GM12878 (cell line): Measurements from ENCODE around the gene HABP2. TPM values are rescaled to one million over a fixed set of nuclear protein-coding genes. Genes with fewer than 3 reads are reported as not detected.

Source experiments
- ATAC-seq: fragments of 200-7000 bp; cut with Tn5 transposase; 3 replicates; pipeline ENCODE4 v1.9.1; 2020; ENCODE audit warnings: mild to moderate bottlenecking, moderate library complexity
- BruUV-seq: library from RNA; stranded (reverse); fragments of 400-500 nt; replicated peaks from 2 replicates; lab custom pipeline; 2021; lab: Mats Ljungman, UMichigan
- CTCF ChIA-PET: fragments of 300-600 bp; sonication (Branson Sonifier 250); formaldehyde crosslinking; extraction: SDS; loops from one replicate; lab custom pipeline; 2021; ENCODE audit warnings: inconsistent platforms; lab: Yijun Ruan, JAX
- POLR2A ChIA-PET: fragments of 350-600 bp; formaldehyde crosslinking; extraction: SDS; loops from one replicate; lab custom pipeline; 2021; ENCODE audit warnings: inconsistent platforms; lab: Charles Lee
- RAD21 ChIA-PET: fragments of 300-600 bp; sonication (Branson Sonifier 250); formaldehyde crosslinking; loops from one replicate; lab custom pipeline; 2023; ENCODE audit warnings: antibody characterized with exemption; ENCODE audit not compliant: unreplicated experiment; lab: Charles Lee
- SMC1A ChIA-PET: fragments of 300-600 bp; sonication (Branson Sonifier 250); formaldehyde crosslinking; loops from one replicate; lab custom pipeline; 2023; ENCODE audit not compliant: unreplicated experiment, uncharacterized antibody; lab: Charles Lee
- DNase-seq: peaks from one replicate; pipeline ENCODE4 v3.0.0-alpha.2; 2011; ENCODE audit warnings: low read depth, low spot score
- FAIRE-seq: peaks from 3 replicates; lab custom pipeline; 2011; peaks lifted over from hg19 to GRCh38; lab: Jason Lieb, UNC
- H2AFZ ChIP-seq: 2 replicates; pipeline ENCODE4 v1.6.0; 2011; ENCODE audit warnings: low read depth, low read length, control low read depth; ENCODE audit not compliant: control insufficient read depth
- H3K27ac ChIP-seq: 2 replicates; pipeline ENCODE4 v1.5.1; 2011; ENCODE audit warnings: control low read depth; ENCODE audit not compliant: control insufficient read depth, insufficient read depth
- H3K27me3 ChIP-seq, 2 experiments: replicated peaks in 1 of 2; 2 replicates each; pipeline versions ENCODE4 v1.6.0 to v1.6.1; 2011; ENCODE audit warnings: low read length in 1 of 2; ENCODE audit not compliant: control insufficient read depth in 2 of 2, insufficient read depth in 2 of 2
- H3K36me3 ChIP-seq, 2 experiments: 2 replicates each; pipeline ENCODE4 v1.5.1; 2011; ENCODE audit warnings: low read length in 1 of 2; ENCODE audit not compliant: control insufficient read depth in 2 of 2, insufficient read depth in 2 of 2
- H3K4me1 ChIP-seq: 2 replicates; pipeline ENCODE4 v1.6.1; 2011; ENCODE audit warnings: mild to moderate bottlenecking, low read length, moderate library complexity, mixed read lengths; ENCODE audit not compliant: control insufficient read depth, insufficient read depth
- H3K4me2 ChIP-seq: 2 replicates; pipeline ENCODE4 v1.6.0; 2011; ENCODE audit warnings: control low read depth; ENCODE audit not compliant: control insufficient read depth, insufficient read depth
- H3K4me3 ChIP-seq: fragments of 200-600 bp; sonication (generic); 2 replicates; pipeline ENCODE4 v1.5.1; 2016
- H3K79me2 ChIP-seq: 2 replicates; pipeline ENCODE4 v1.6.0; 2011; ENCODE audit warnings: low read length; ENCODE audit not compliant: control insufficient read depth, insufficient read depth
- H3K9ac ChIP-seq: 2 replicates; pipeline ENCODE4 v1.8.0; 2011; ENCODE audit warnings: low read length, control low read depth, mixed read lengths; ENCODE audit not compliant: control insufficient read depth, insufficient read depth
- H3K9me3 ChIP-seq: replicated peaks from 3 replicates; pipeline ENCODE4 v1.5.1; 2011; ENCODE audit warnings: mild to moderate bottlenecking, low read length; ENCODE audit not compliant: control insufficient read depth, insufficient read depth
- H4K20me1 ChIP-seq: 2 replicates; pipeline ENCODE4 v1.6.0; 2011; ENCODE audit not compliant: control insufficient read depth, insufficient read depth
- ATF2 ChIP-seq: IDR thresholded peaks from 2 replicates; pipeline ENCODE4 v1.6.1; 2012; ENCODE audit warnings: low read length, inconsistent platforms
- CEBPZ ChIP-seq: fragments of 150-350 bp; IDR thresholded peaks from 2 replicates; pipeline ENCODE4 v1.6.1; 2016; ENCODE audit warnings: low read depth, low read length
- CTCF ChIP-seq, 3 experiments: IDR thresholded peaks in 2 of 3; conservative IDR thresholded peaks in 1 of 3; 2 replicates each; pipeline ENCODE4 v1.5.1; 2011; ENCODE audit warnings: low read depth in 3 of 3, low read length in 3 of 3, mild to moderate bottlenecking in 3 of 3, control low read depth in 2 of 3, moderate library complexity in 2 of 3, inconsistent platforms in 1 of 3, mixed read lengths in 1 of 3; ENCODE audit not compliant: control insufficient read depth in 2 of 3, insufficient read depth in 1 of 3; ENCODE audit errors: extremely low read depth in 1 of 3
- EGR1 ChIP-seq, 2 experiments: IDR thresholded peaks; 1 replicate in 1 of 2; 2 replicates in 1 of 2; pipeline ENCODE4 v1.6.1; 2011 to 2012; ENCODE audit warnings: low read depth in 2 of 2, low read length in 2 of 2, borderline replicate concordance in 1 of 2, mild to moderate bottlenecking in 1 of 2, moderate library complexity in 1 of 2
- FOXM1 ChIP-seq: IDR thresholded peaks from 2 replicates; pipeline ENCODE4 v1.6.1; 2012; ENCODE audit warnings: low read depth, mild to moderate bottlenecking, inconsistent platforms, low read length, moderate library complexity
- GABPA ChIP-seq: IDR thresholded peaks from 2 replicates; pipeline ENCODE4 v1.6.1; 2014; ENCODE audit warnings: antibody characterized with exemption, low read depth, mild to moderate bottlenecking, inconsistent platforms
- IKZF1 ChIP-seq: fragments of 450-650 bp; conservative IDR thresholded peaks from 2 replicates; pipeline ENCODE4 v1.6.1; 2017; ENCODE audit warnings: antibody characterized with exemption, mild to moderate bottlenecking
- MTA3 ChIP-seq: IDR thresholded peaks from 2 replicates; pipeline ENCODE4 v1.6.1; 2012; ENCODE audit warnings: low read length, inconsistent platforms, borderline replicate concordance
- MXI1 ChIP-seq: fragments of 150-350 bp; IDR thresholded peaks from 2 replicates; pipeline ENCODE4 v1.6.1; 2011; ENCODE audit warnings: low read depth, mild to moderate bottlenecking, inconsistent platforms, low read length, improper control_type of control experiment
- NFIC ChIP-seq: IDR thresholded peaks from 2 replicates; pipeline ENCODE4 v1.6.1; 2012; ENCODE audit warnings: low read depth, mild to moderate bottlenecking, inconsistent platforms, low read length, moderate library complexity
- PKNOX1 ChIP-seq: fragments of 450-650 bp; IDR thresholded peaks from 2 replicates; pipeline ENCODE4 v1.6.1; 2016; ENCODE audit warnings: mild to moderate bottlenecking
- RFX5 ChIP-seq: IDR thresholded peaks from 2 replicates; pipeline ENCODE4 v1.6.1; 2011; ENCODE audit warnings: low read depth, low read length, improper control_type of control experiment
- ZNF207 ChIP-seq: fragments of 450-650 bp; IDR thresholded peaks from 2 replicates; pipeline ENCODE4 v1.6.1; 2014; ENCODE audit warnings: antibody characterized with exemption, mild to moderate bottlenecking, borderline replicate concordance
- ZNF24 ChIP-seq: fragments of 450-650 bp; IDR thresholded peaks from 2 replicates; pipeline ENCODE4 v1.6.1; 2017; ENCODE audit warnings: antibody characterized with exemption, mild to moderate bottlenecking
- WGBS: methylation state at CpG from one replicate; pipeline ENCODE4 v1.1.6; 2016; ENCODE audit warnings: low lambda C conversion rate; ENCODE audit not compliant: insufficient replicate concordance, insufficient coverage; ENCODE audit errors: missing lambda C conversion rate; 5-methylcytosine and 5-hydroxymethylcytosine counted together
- in situ Hi-C: fragments of 300-500 bp; cut with MboI; formaldehyde crosslinking; loops from 9 replicates; pipeline ENCODE4 v1.14.3; 2018; ENCODE audit warnings: mixed read lengths
- intact Hi-C: fragments of 100-400 bp; cut with micrococcal nuclease; formaldehyde crosslinking; loops from one replicate; pipeline ENCODE4 v1.14.2; 2022; ENCODE audit not compliant: unreplicated experiment
- polyA plus RNA-seq, 11 experiments: library from polyadenylated mRNA; depleted of rRNA in 4 of 11; unstranded in 6 of 11; stranded (reverse) in 5 of 11; fragments of >200 nt; fragmentation: Nextera tagmentation in 4 of 11; fragmentation: Illumina TruSeq in 1 of 11; extraction: Ambion mirVana in 4 of 11; extraction: Trizol in 1 of 11; gene quantifications; 1 replicate in 1 of 11; 2 replicates in 10 of 11; pipeline versions ENCODE4 v1.2.1 to v1.2.3, GENCODE V29; 2011 to 2016; ENCODE audit warnings: inconsistent platforms in 2 of 11, missing spikeins in 2 of 11, low read depth in 1 of 11
- total RNA-seq, 4 experiments: library from RNA; depleted of rRNA in 3 of 4; stranded (reverse); fragments of >200 nt in 3 of 4; fragmentation: Illumina TruSeq in 1 of 4; extraction: Trizol in 1 of 4; gene quantifications; 2 replicates each; pipeline versions ENCODE4 v1.2.1 to v1.2.3, GENCODE V29; 2013 to 2021

HABP2 gene
- total and polyA plus RNA-seq, 10 of the 15 experiments (the other 5 are each of a cell fraction or from before 2014, with no cell fraction given): 0.13 TPM; not detected in 9

GRCh38 chr10:113537672-113538071 is 15.2 kb upstream of the HABP2 start:
- intact Hi-C loops (no loop called here), in situ Hi-C loops (no loop called here)
- no TSS peak for BruUV-seq
- Histone ChIP-seq H3K4me1 (no peaks in the 10 kb centered on the region), H3K4me3 (no peak overlapping the region), H3K9ac (no peak overlapping the region), H3K4me2 (no peak overlapping the region), H2AFZ (no peak overlapping the region), H4K20me1 (no peaks in the 10 kb centered on the region), H3K36me3 (no peaks in the 10 kb centered on the region), H3K9me3 (no peaks in the 10 kb centered on the region), H3K27ac (no peak overlapping the region), H3K27me3 (no peaks in the 10 kb centered on the region; a peak in 2 of 4 replicates), H3K79me2 (no peaks in the 10 kb centered on the region)
- DNase-seq: no peak
- no peak for ATAC-seq
- WGBS: 25% methylated on average over 3 of the region's 3 CpGs
- CTCF ChIA-PET: no interaction called here
- POLR2A ChIA-PET: no interaction called here
- no peak for FAIRE-seq
- RAD21 ChIA-PET: no interaction called here
- TF ChIP-seq MTA3 (no peak), ZNF207 (no peak), RFX5 (no peak), ZNF24 (no peak), MXI1 (no peak), PKNOX1 (no peak), NFIC (no peak), CTCF (IDR thresholded peaks at IDR 0.05 in 2 of 3, conservative IDR thresholded peaks at IDR 0.05 in 1 of 3; ENCODE audit: control insufficient read depth in 2 of 3, extremely low read depth in 1 of 3, insufficient read depth in 1 of 3, low read depth in 3 of 3, low read length in 3 of 3) (no peak), EGR1 (IDR thresholded peaks at IDR 0.05; ENCODE audit: borderline replicate concordance in 1 of 2, low read depth in 2 of 2, low read length in 2 of 2) (no peak), CEBPZ (no peak), ATF2 (no peak), GABPA (no peak), IKZF1 (no peak), FOXM1 (no peak)
- SMC1A ChIA-PET: no interaction called here
